ENCODE results near the gene YIF1A. TPM values are rescaled to one million over a fixed set of nuclear protein-coding genes. Genes with fewer than 3 reads are reported as not detected.
"Not testable (repeated sequence)": the region's sequence is repeated elsewhere in the genome, so short reads cannot be mapped to it uniquely, and the experiment has no call there.

Gene YIF1A
- total RNA-seq, 1 donor from 2014 or later: 53.4 TPM

GRCh38 chr11:66313321-66314185, 24.6 kb upstream of the YIF1A start:
- CTCF ChIA-PET: interaction anchor here (0.6 to 5.1 kb wide), 8 partner anchors 18 to 485 kb away, joined by 3 to 67 read pairs (median 15); partner anchors contain the start of genes BRMS1, MRPL11 and YIF1A
- intact Hi-C loops (cut with micrococcal nuclease): loop anchor here (2.0 kb wide), 1 partner anchor 363 kb away; the partner anchor contains the start of gene RBM4B
- H3K27me3 Mint-ChIP-seq: no peaks in the 10 kb centered on the region
- peak overlapping the region; percentile 97 for H3K27ac Mint-ChIP-seq
- peak overlapping the region; percentile 93 for H3K4me3 Mint-ChIP-seq
- no peak for TF ChIP-seq CTCF (IDR thresholded peaks at IDR 0.05)
- POLR2A ChIA-PET: interaction anchor here (0.5 to 3.3 kb wide), 24 partner anchors 11 to 1727 kb away, joined by 3 to 26 read pairs (median 6); partner anchors contain the start of genes BRMS1, CCDC85B, DPP3 and MRPL11
- peaks cover 45% of the 10 kb centered on the region for H3K4me1 Mint-ChIP-seq
- DNase-seq: no peak
- no peaks in the 10 kb centered on the region for H3K9me3 Mint-ChIP-seq
- peaks cover 2% of the 10 kb centered on the region for H3K36me3 Mint-ChIP-seq (ENCODE audit: low read depth)
- ATAC-seq (ENCODE audit: low read depth): no peak

GRCh38 chr11:66312549-66313320, 23.8 kb upstream of the YIF1A start:
- no peak for TF ChIP-seq CTCF (IDR thresholded peaks at IDR 0.05)
- POLR2A ChIA-PET: interaction anchor here (0.5 to 3.3 kb wide), 34 partner anchors 12 to 1728 kb away, joined by 3 to 26 read pairs (median 4); partner anchors contain the start of genes BRMS1, CCDC85B, DPP3 and MRPL11
- Mint-ChIP-seq H3K27ac (peak overlapping the region; percentile 97), H3K27me3 (no peaks in the 10 kb centered on the region), H3K4me1 (peaks cover 37% of the 10 kb centered on the region), H3K36me3 (ENCODE audit: low read depth) (peaks cover 2% of the 10 kb centered on the region), H3K4me3 (peak overlapping the region; percentile 93), H3K9me3 (no peaks in the 10 kb centered on the region)
- peak; percentile 96 for DNase-seq
- intact Hi-C loops (cut with micrococcal nuclease): loop anchor here (1.0 to 2.0 kb wide), 12 partner anchors 16 to 531 kb away; partner anchors contain the start of genes BRMS1, CCDC87, CCS and DPP3
- CTCF ChIA-PET: interaction anchor here (0.6 to 5.1 kb wide), 14 partner anchors 10 to 365 kb away, joined by 3 to 67 read pairs (median 10); partner anchors contain the start of genes BRMS1, DPP3, MRPL11 and RBM4B
- peak; percentile 68 for ATAC-seq (ENCODE audit: low read depth)

- peak overlapping the region; percentile 93 for H3K4me3 Mint-ChIP-seq
- H3K4me1 Mint-ChIP-seq: peaks cover 30% of the 10 kb centered on the region
- no peaks in the 10 kb centered on the region for H3K27me3 Mint-ChIP-seq
- ATAC-seq (ENCODE audit: low read depth) (peak; percentile 79), DNase-seq (peak; percentile 98)
- intact Hi-C loops (cut with micrococcal nuclease): loop anchor here (1.0 to 2.0 kb wide), 12 partner anchors 16 to 531 kb away; partner anchors contain the start of genes BRMS1, CCDC87, CCS and DPP3
- CTCF ChIA-PET: interaction anchor here (0.6 to 5.1 kb wide), 21 partner anchors 9 to 438 kb away, joined by 3 to 67 read pairs (median 6); partner anchors contain the start of genes BRMS1, DPP3, MRPL11 and RBM4B
- TF ChIP-seq CTCF (IDR thresholded peaks at IDR 0.05): peak; percentile 95
- POLR2A ChIA-PET: interaction anchor here (0.6 to 3.3 kb wide), 32 partner anchors 13 to 1729 kb away, joined by 3 to 26 read pairs (median 4); partner anchors contain the start of genes BRMS1, CCDC85B, DPP3 and MRPL11
- H3K36me3 Mint-ChIP-seq (ENCODE audit: low read depth): peaks cover 2% of the 10 kb centered on the region
- peak overlapping the region; percentile 97 for H3K27ac Mint-ChIP-seq
- H3K9me3 Mint-ChIP-seq: no peaks in the 10 kb centered on the region
Measured at GRCh38 chr11:66311965-66312548, 23.1 kb upstream of the YIF1A start.

- intact Hi-C loops (cut with micrococcal nuclease): no loop called here
- ChIA-PET POLR2A (interaction anchor here (0.6 to 3.3 kb wide), 18 partner anchors 13 to 697 kb away, joined by 3 to 26 read pairs (median 6); partner anchors contain the start of genes BRMS1, DPP3, RAB1B and RBM4B), CTCF (interaction anchor here (0.6 to 5.1 kb wide), 21 partner anchors 9 to 438 kb away, joined by 3 to 67 read pairs (median 6); partner anchors contain the start of genes BRMS1, DPP3, MRPL11 and RBM4B)
- Mint-ChIP-seq H3K4me1 (peaks cover 29% of the 10 kb centered on the region), H3K9me3 (no peaks in the 10 kb centered on the region), H3K27me3 (no peaks in the 10 kb centered on the region), H3K36me3 (ENCODE audit: low read depth) (peaks cover 2% of the 10 kb centered on the region), H3K27ac (peak overlapping the region; percentile 97), H3K4me3 (peak overlapping the region; percentile 93)
- DNase-seq (no peak), ATAC-seq (ENCODE audit: low read depth) (peak; percentile 23)
- TF ChIP-seq CTCF (IDR thresholded peaks at IDR 0.05): no peak
Measured at GRCh38 chr11:66311470-66311964, 22.6 kb upstream of the YIF1A start.

- ChIA-PET POLR2A (interaction anchor here (1.0 to 3.3 kb wide), 10 partner anchors 16 to 532 kb away, joined by 3 to 26 read pairs (median 6); partner anchors contain the start of genes RCE1, RIN1, SLC29A2 and YIF1A), CTCF (interaction anchor here (0.6 to 5.1 kb wide), 20 partner anchors 11 to 437 kb away, joined by 3 to 67 read pairs (median 6); partner anchors contain the start of genes BRMS1, DPP3, MRPL11 and RBM4B)
- H3K27ac Mint-ChIP-seq; intact Hi-C loops (cut with micrococcal nuclease); ATAC-seq (ENCODE audit: low read depth); H3K27me3 Mint-ChIP-seq; H3K4me3 Mint-ChIP-seq; H3K9me3 Mint-ChIP-seq; DNase-seq; H3K36me3 Mint-ChIP-seq (ENCODE audit: low read depth): not testable (repeated sequence)
- H3K4me1 Mint-ChIP-seq: peaks cover 27% of the 10 kb centered on the region
Measured at GRCh38 chr11:66310803-66311440, 22.0 kb upstream of the YIF1A start.

Measured in activated B cell treated with CpG ODN at 0.5 μM for 24 hours (primary cell).